K562 (cell line): ENCODE data around the gene EPHA1. TPM values are rescaled to one million over a fixed set of nuclear protein-coding genes. Genes with fewer than 3 reads are reported as not detected.

Experiments used
- ATAC-seq: fragments of 200-7000 bp; cut with Tn5 transposase; 3 replicates; pipeline ENCODE4 v1.9.1; 2020; ENCODE audit warnings: moderate library complexity
- BruUV-seq: library from RNA; stranded (reverse); fragments of 400-500 nt; replicated peaks from 2 replicates; lab custom pipeline; 2021; lab: Mats Ljungman, UMichigan
- CTCF ChIA-PET: fragments of 300-600 bp; formaldehyde crosslinking; extraction: SDS; loops from one replicate; lab custom pipeline; 2021; ENCODE audit warnings: low intra/inter-chr PET ratio; lab: Yijun Ruan, JAX
- POLR2A ChIA-PET: fragments of 300-600, 350-650 bp; sonication (Branson Sonifier 250); formaldehyde crosslinking; extraction: SDS; loops from one replicate; lab custom pipeline; 2021; ENCODE audit warnings: antibody characterized with exemption, inconsistent platforms; lab: Yijun Ruan, JAX
- DNase-seq, 4 experiments: peaks; one replicate each; pipeline versions ENCODE4 v3.0.0 to v3.0.0-alpha.2; 2011 to 2018; ENCODE audit warnings: low spot score in 3 of 4, mixed read lengths in 3 of 4; ENCODE audit errors: extremely low read depth in 1 of 4
- FAIRE-seq: peaks from 2 replicates; lab custom pipeline; 2011; peaks lifted over from hg19 to GRCh38; lab: Jason Lieb, UNC
- H2AFZ ChIP-seq: 2 replicates; pipeline ENCODE4 v1.6.0; 2011; ENCODE audit warnings: low read depth, low read length, control low read depth, inconsistent platforms
- H3K27ac ChIP-seq: fragments of 200-600 bp; 3 replicates; pipeline ENCODE4 v1.8.0; 2011; ENCODE audit warnings: low read depth, mild to moderate bottlenecking, control low read depth, inconsistent platforms, low read length, moderate library complexity, mixed read lengths; ENCODE audit errors: extremely low read depth
- H3K27me3 ChIP-seq, 2 experiments: fragments of 300-600 bp in 1 of 2; 2 replicates in 1 of 2; 3 replicates in 1 of 2; pipeline versions ENCODE4 v1.6.0 to v1.8.0; 2011; ENCODE audit warnings: inconsistent platforms in 2 of 2, low read length in 2 of 2, mild to moderate bottlenecking in 1 of 2, mixed read lengths in 1 of 2, moderate library complexity in 1 of 2; ENCODE audit not compliant: control insufficient read depth in 2 of 2, insufficient read depth in 2 of 2
- H3K36me3 ChIP-seq: fragments of 300-600 bp; 3 replicates; pipeline ENCODE4 v1.8.0; 2011; ENCODE audit warnings: mild to moderate bottlenecking, low read length, inconsistent platforms; ENCODE audit not compliant: control insufficient read depth, insufficient read depth
- H3K4me1 ChIP-seq, 2 experiments: fragments of 200-600 bp in 1 of 2; replicated peaks in 1 of 2; 2 replicates in 1 of 2; 3 replicates in 1 of 2; pipeline versions ENCODE4 v1.5.1 to v1.8.0; 2011; ENCODE audit warnings: inconsistent platforms in 2 of 2, low read length in 2 of 2, mild to moderate bottlenecking in 1 of 2, mixed read lengths in 1 of 2, moderate library complexity in 1 of 2; ENCODE audit not compliant: control insufficient read depth in 2 of 2, insufficient read depth in 2 of 2
- H3K4me2 ChIP-seq: 2 replicates; pipeline ENCODE4 v1.6.1; 2011; ENCODE audit warnings: low read length, control low read depth, inconsistent platforms, mixed read lengths; ENCODE audit not compliant: insufficient read depth
- H3K4me3 ChIP-seq: fragments of 200-600 bp; sonication (generic), shearing (Covaris generic); 2 replicates; pipeline ENCODE4 v1.5.1; 2016; ENCODE audit warnings: control low read depth, inconsistent platforms
- H3K79me2 ChIP-seq: fragments of 200-600 bp; 3 replicates; pipeline ENCODE4 v1.8.0; 2011; ENCODE audit warnings: low read length, inconsistent platforms; ENCODE audit not compliant: control insufficient read depth, insufficient read depth
- H3K9ac ChIP-seq, 2 experiments: 2 replicates each; pipeline versions ENCODE4 v1.6.0 to v1.6.1; 2011; ENCODE audit warnings: low read depth in 2 of 2, low read length in 2 of 2, control low read depth in 1 of 2, inconsistent platforms in 1 of 2, mild to moderate bottlenecking in 1 of 2, mixed read lengths in 1 of 2; ENCODE audit not compliant: insufficient read depth in 1 of 2
- H3K9me1 ChIP-seq: one replicate; pipeline ENCODE4 v1.6.0; 2011; ENCODE audit warnings: inconsistent platforms, mild to moderate bottlenecking, low read length, moderate library complexity; ENCODE audit not compliant: control insufficient read depth, insufficient read depth
- H3K9me3 ChIP-seq: replicated peaks from 2 replicates; pipeline ENCODE4 v1.5.1; 2011; ENCODE audit warnings: low read depth, low read length, inconsistent platforms; ENCODE audit not compliant: control insufficient read depth, insufficient read depth
- H4K20me1 ChIP-seq: replicated peaks from 2 replicates; pipeline ENCODE4 v1.6.1; 2011; ENCODE audit warnings: low read length, inconsistent platforms, mixed read lengths; ENCODE audit not compliant: control insufficient read depth, insufficient read depth
- ADNP ChIP-seq: fragments of 200-800 bp; sonication (Bioruptor generic); IDR thresholded peaks from 2 replicates; pipeline ENCODE4 v1.6.1; 2016; ENCODE audit warnings: missing genetic modification characterization, missing compliant biosample characterization
- CBFB ChIP-seq: sonication (generic); formaldehyde crosslinking; IDR thresholded peaks from 2 replicates; pipeline ENCODE4 v1.4.0; 2020; ENCODE audit warnings: mild to moderate bottlenecking, missing genetic modification reagents
- CEBPB ChIP-seq: fragments of 450-650 bp; IDR thresholded peaks from 2 replicates; pipeline ENCODE4 v1.6.1; 2016; ENCODE audit warnings: missing genetic modification characterization, missing compliant biosample characterization
- HNRNPL ChIP-seq: fragments of 200-400 bp; formaldehyde crosslinking; IDR thresholded peaks from 2 replicates; pipeline ENCODE4 v1.6.1; 2017; ENCODE audit warnings: low read depth, mild to moderate bottlenecking, low read length
- KDM5B ChIP-seq: fragments of 200-600 bp; sonication (generic); IDR thresholded peaks from 2 replicates; pipeline ENCODE4 v1.6.1; 2012; ENCODE audit warnings: low read depth, mild to moderate bottlenecking, moderate library complexity, low read length, control low read depth, inconsistent platforms; ENCODE audit not compliant: insufficient replicate concordance
- KLF6 ChIP-seq: fragments of 250-450 bp; sonication (Bioruptor Pico); IDR thresholded peaks from 2 replicates; pipeline ENCODE4 v1.4.0; 2020; ENCODE audit warnings: mild to moderate bottlenecking, moderate library complexity, borderline replicate concordance
- NKRF ChIP-seq: fragments of 450-650 bp; IDR thresholded peaks from 2 replicates; pipeline ENCODE4 v1.6.1; 2016; ENCODE audit warnings: borderline replicate concordance
- PRDM10 ChIP-seq: fragments of 450-650 bp; IDR thresholded peaks from 2 replicates; pipeline ENCODE4 v1.6.1; 2018; ENCODE audit not compliant: partially characterized antibody
- SREBF1 ChIP-seq: fragments of 150-350 bp; IDR thresholded peaks from 2 replicates; pipeline ENCODE4 v1.6.1; 2014; ENCODE audit warnings: antibody characterized with exemption, low read depth, low read length, borderline replicate concordance
- YY1 ChIP-seq, 3 experiments: IDR thresholded peaks; 2 replicates each; pipeline ENCODE4 v1.6.1; 2011; ENCODE audit warnings: low read length in 2 of 3, mild to moderate bottlenecking in 2 of 3, moderate library complexity in 2 of 3, borderline replicate concordance in 1 of 3, control low read depth in 1 of 3, low read depth in 1 of 3; ENCODE audit not compliant: insufficient read depth in 3 of 3, insufficient replicate concordance in 2 of 3, control insufficient read depth in 1 of 3, insufficient read length in 1 of 3; ENCODE audit errors: extremely low read depth in 1 of 3
- ZFX ChIP-seq: sonication (generic); formaldehyde crosslinking; IDR thresholded peaks from 2 replicates; pipeline ENCODE4 v1.8.0; 2022; ENCODE audit warnings: mild to moderate bottlenecking, missing genetic modification reagents, moderate library complexity
- ZNF232 ChIP-seq: sonication (generic); formaldehyde crosslinking; IDR thresholded peaks from 2 replicates; pipeline ENCODE4 v1.8.0; 2022; ENCODE audit warnings: mild to moderate bottlenecking, missing genetic modification reagents
- ZNF239 ChIP-seq: fragments of 250-450 bp; sonication (Bioruptor Pico); IDR thresholded peaks from 2 replicates; pipeline ENCODE4 v1.4.0; 2020; ENCODE audit warnings: mild to moderate bottlenecking
- ZNF253 ChIP-seq: fragments of 250-450 bp; sonication (Bioruptor Pico); conservative IDR thresholded peaks from 2 replicates; pipeline ENCODE4 v1.6.1; 2021; ENCODE audit warnings: mild to moderate bottlenecking
- ZNF444 ChIP-seq: fragments of 250-450 bp; sonication (Bioruptor Pico); IDR thresholded peaks from 2 replicates; pipeline ENCODE4 v1.4.0; 2020; ENCODE audit warnings: mild to moderate bottlenecking, moderate library complexity
- WGBS: fragments of 100-300 bp; shearing (Covaris generic); methylation state at CpG from one replicate; pipeline ENCODE4 v1.1.6; 2016; ENCODE audit warnings: low coverage, mixed read lengths; ENCODE audit not compliant: insufficient coverage; ENCODE audit errors: missing lambda C conversion rate; 5-methylcytosine and 5-hydroxymethylcytosine counted together
- in situ Hi-C: fragments of 300-500 bp; cut with MboI; formaldehyde crosslinking; loops from 4 replicates; pipeline ENCODE4 v1.15.0; 2018; ENCODE audit warnings: inconsistent platforms, mixed read lengths
- intact Hi-C: fragments of 100-400 bp; cut with micrococcal nuclease; formaldehyde crosslinking; loops from 2 replicates; pipeline ENCODE4 v1.14.2; 2022
- polyA plus RNA-seq, 8 experiments: library from polyadenylated mRNA; depleted of rRNA in 4 of 8; stranded (reverse) in 5 of 8; unstranded in 3 of 8; fragments of >200 nt; fragmentation: Nextera tagmentation in 2 of 8; fragmentation: Illumina TruSeq in 1 of 8; extraction: Ambion mirVana in 2 of 8; extraction: Trizol in 1 of 8; gene quantifications; 2 replicates each; pipeline versions ENCODE4 v1.2.1 to v1.2.3, GENCODE V29; 2011 to 2014; ENCODE audit warnings: inconsistent platforms in 1 of 8, missing spikeins in 1 of 8
- total RNA-seq, 7 experiments: library from RNA; depleted of rRNA in 6 of 7; stranded (reverse); fragments of >200 nt in 6 of 7; fragmentation: Illumina TruSeq in 2 of 7; extraction: Trizol in 2 of 7; gene quantifications; 2 replicates each; pipeline versions ENCODE4 v1.2.1 to v1.2.3, GENCODE V29; 2011 to 2021; ENCODE audit warnings: low replicate concordance in 1 of 7

The EPHA1 gene
- total and polyA plus RNA-seq, 9 of the 15 experiments (the other 6 are each of a cell fraction or from before 2014, with no cell fraction given), result 0.22 to 0.57 (median 0.32) TPM; not detected in 6

GRCh38 chr7:143439866-143440265, 31.2 kb upstream of the EPHA1 start:
- Histone ChIP-seq H3K9me1 (no peaks in the 10 kb centered on the region), H3K4me3 (no peak overlapping the region), H3K36me3 (no peaks in the 10 kb centered on the region), H3K9ac (no peak overlapping the region), H2AFZ (no peak overlapping the region), H3K27ac (no peak overlapping the region), H3K4me2 (no peak overlapping the region), H3K4me1 (0 out of 5 replicates have a peak, but pooled peaks cover 0 to 3% of the 10 kb centered on the region in 2 experiments), H3K79me2 (no peaks in the 10 kb centered on the region), H3K27me3 (peaks cover 7 to 11% of the 10 kb centered on the region in 2 experiments; a peak in 2 of 5 replicates), H4K20me1 (no peaks in the 10 kb centered on the region), H3K9me3 (no peaks in the 10 kb centered on the region)
- intact Hi-C loops (no loop called here), in situ Hi-C loops (no loop called here)
- POLR2A ChIA-PET, result interaction anchor here (1.6 kb wide), 1 partner anchor 8 kb away, joined by 4 read pairs; no protein-coding TSS in a partner anchor
- DNase-seq (no peak), ATAC-seq (no peak), FAIRE-seq (no peak)
- 3% methylated on average over 2 of the region's 2 CpGs for WGBS
- CTCF ChIA-PET, result no interaction called here
- no TSS peak for BruUV-seq
- no peak for TF ChIP-seq CEBPB (tag)
- no peak for TF ChIP-seq YY1 (IDR thresholded peaks at IDR 0.05; ENCODE audit: borderline replicate concordance in 1 of 3, control insufficient read depth in 1 of 3, extremely low read depth in 1 of 3, insufficient read depth in 3 of 3, insufficient read length in 1 of 3, insufficient replicate concordance in 2 of 3, low read depth in 1 of 3, low read length in 2 of 3)
- TF ChIP-seq ZNF444 (CRISPR knock-in tag), result no peak
- TF ChIP-seq SREBF1, result no peak
- TF ChIP-seq HNRNPL, result no peak
- no peak for TF ChIP-seq NKRF
- TF ChIP-seq ADNP, result no peak
- TF ChIP-seq KLF6, result no peak
- TF ChIP-seq ZNF239 (CRISPR knock-in tag), result no peak
- TF ChIP-seq PRDM10, result no peak
- TF ChIP-seq KDM5B, result no peak
- no peak for TF ChIP-seq ZNF232
- TF ChIP-seq CBFB, result no peak
- TF ChIP-seq ZFX, result no peak
- TF ChIP-seq ZNF253 (CRISPR knock-in tag), result no peak
